ENCODE measurements around the gene SHISAL1. TPM values are rescaled to one million over a fixed set of nuclear protein-coding genes. Genes with fewer than 3 reads are reported as not detected.

SHISAL1 gene
- total RNA-seq, 2 experiments from 2014 or later, result not detected

- Mint-ChIP-seq H3K9me3 (no peaks in the 10 kb centered on the region), H3K27ac (no peak overlapping the region), H3K36me3 (ENCODE audit: low read depth) (no peaks in the 10 kb centered on the region), H3K4me3 (no peak overlapping the region), H3K27me3 (no peaks in the 10 kb centered on the region), H3K4me1 (ENCODE audit: low read depth) (no peaks in the 10 kb centered on the region)
- intact Hi-C loops (cut with micrococcal nuclease), result no loop called here
- ATAC-seq (no peak), DNase-seq (no peak)
- TF ChIP-seq CTCF (IDR thresholded peaks at IDR 0.05), result no peak
- POLR2A ChIA-PET, result no interaction called here
- CTCF ChIA-PET, result no interaction called here
Observed at GRCh38 chr22:44287121-44287693, 25.5 kb downstream of the SHISAL1 start.

GRCh38 chr22:44286646-44287045, 26.1 kb downstream of the SHISAL1 start:
- Mint-ChIP-seq H3K4me1 (ENCODE audit: low read depth) (no peaks in the 10 kb centered on the region), H3K4me3 (no peak overlapping the region), H3K9me3 (no peaks in the 10 kb centered on the region), H3K27ac (no peak overlapping the region), H3K36me3 (ENCODE audit: low read depth) (no peaks in the 10 kb centered on the region), H3K27me3 (no peaks in the 10 kb centered on the region)
- intact Hi-C loops (cut with micrococcal nuclease), result no loop called here
- POLR2A ChIA-PET, result no interaction called here
- DNase-seq (no peak), ATAC-seq (no peak)
- CTCF ChIA-PET, result no interaction called here
- no peak for TF ChIP-seq CTCF (IDR thresholded peaks at IDR 0.05)

- Mint-ChIP-seq H3K36me3 (ENCODE audit: low read depth) (no peaks in the 10 kb centered on the region), H3K4me1 (ENCODE audit: low read depth) (no peaks in the 10 kb centered on the region), H3K27me3 (no peaks in the 10 kb centered on the region), H3K9me3 (no peaks in the 10 kb centered on the region), H3K27ac (no peak overlapping the region), H3K4me3 (no peak overlapping the region)
- POLR2A ChIA-PET, result no interaction called here
- CTCF ChIA-PET, result no interaction called here
- no peak for ATAC-seq
- no peak for DNase-seq
- intact Hi-C loops (cut with micrococcal nuclease), result no loop called here
- no peak for TF ChIP-seq CTCF (IDR thresholded peaks at IDR 0.05)
Observed at GRCh38 chr22:44284711-44285110, 28.0 kb downstream of the SHISAL1 start.

- Mint-ChIP-seq H3K4me1 (ENCODE audit: low read depth) (no peaks in the 10 kb centered on the region), H3K27me3 (no peaks in the 10 kb centered on the region), H3K9me3 (no peaks in the 10 kb centered on the region), H3K4me3 (no peak overlapping the region), H3K36me3 (ENCODE audit: low read depth) (no peaks in the 10 kb centered on the region), H3K27ac (no peak overlapping the region)
- DNase-seq, result no peak
- ChIA-PET POLR2A (no interaction called here), CTCF (no interaction called here)
- no peak for TF ChIP-seq CTCF (IDR thresholded peaks at IDR 0.05)
- intact Hi-C loops (cut with micrococcal nuclease), result no loop called here
- ATAC-seq, result no peak
Observed at GRCh38 chr22:44281768-44282637, 30.7 kb downstream of the SHISAL1 start.

GRCh38 chr22:44280665-44281188, 32.0 kb downstream of the SHISAL1 start:
- POLR2A ChIA-PET, result no interaction called here
- TF ChIP-seq CTCF (IDR thresholded peaks at IDR 0.05), result no peak
- no peak for DNase-seq
- Mint-ChIP-seq H3K9me3 (no peaks in the 10 kb centered on the region), H3K4me1 (ENCODE audit: low read depth) (no peaks in the 10 kb centered on the region), H3K27me3 (peaks cover 3% of the 10 kb centered on the region), H3K27ac (no peak overlapping the region), H3K36me3 (ENCODE audit: low read depth) (no peaks in the 10 kb centered on the region), H3K4me3 (no peak overlapping the region)
- ATAC-seq, result no peak
- intact Hi-C loops (cut with micrococcal nuclease), result no loop called here
- CTCF ChIA-PET, result interaction anchor here (0.7 kb wide), 1 partner anchor 287 kb away, joined by 3 read pairs; no protein-coding TSS in a partner anchor

All from activated CD8-positive, alpha-beta T cell treated with anti-CD3 and anti-CD28 coated beads for 36 hours (primary cell).